Measurements from ENCODE around the gene CCDC110.

Gene CCDC110

DNA sequence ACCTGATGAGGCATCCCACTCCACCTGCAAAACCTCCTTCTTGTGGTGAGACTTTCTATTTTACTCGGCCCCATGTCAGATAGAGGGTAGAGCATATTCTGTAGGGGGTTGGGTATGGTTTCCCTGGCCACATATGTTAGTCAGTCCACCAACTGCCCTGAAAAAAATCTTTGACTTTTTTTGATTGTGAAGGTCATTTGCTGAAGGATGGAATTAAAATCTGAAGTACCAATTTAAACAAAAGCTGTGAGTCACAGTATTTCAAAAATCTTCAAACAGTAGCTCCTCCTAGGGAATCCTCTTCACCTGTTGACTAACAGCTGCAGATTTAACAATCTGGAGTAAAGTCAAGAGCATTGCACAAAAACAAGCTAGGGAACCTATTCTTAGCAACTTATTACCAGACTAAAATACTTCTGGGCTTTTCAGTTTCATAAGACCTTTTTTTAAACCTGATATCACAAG is 8.0 kb upstream of the CCDC110 start:
- H3K27ac ChIP-seq = no peak overlapping the region

DNA sequence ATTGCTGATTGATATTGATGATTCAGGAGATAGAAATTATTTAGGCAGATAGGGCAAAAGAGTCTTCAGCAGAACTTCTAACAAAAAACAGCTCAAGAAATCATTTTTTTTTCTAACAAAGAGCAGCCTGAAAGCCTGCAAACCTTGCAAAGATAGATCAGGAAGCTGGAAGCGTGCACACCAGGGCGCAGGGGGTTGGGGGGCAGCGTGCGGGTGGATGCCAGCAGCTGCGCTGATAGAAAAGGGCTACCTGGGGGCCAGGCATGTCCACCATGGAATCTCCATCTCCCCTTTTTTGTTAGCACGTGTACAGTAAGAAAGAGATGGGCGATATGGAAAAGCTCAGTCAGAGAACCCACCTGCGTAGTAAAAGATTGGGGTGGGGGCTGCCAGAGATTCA is 1.7 kb upstream of the CCDC110 start:
- Histone ChIP-seq H3K9me3 (ENCODE audit: control insufficient read depth, low read length) (no peaks in the 10 kb centered on the region), H3K4me3 (ENCODE audit: low read depth, low read length) (no peak overlapping the region), H3K27ac (no peak overlapping the region), H3K79me2 (no peaks in the 10 kb centered on the region), H3K4me2 (ENCODE audit: low read length) (no peak overlapping the region), H3K4me1 (no peaks in the 10 kb centered on the region), H3K36me3 (ENCODE audit: control insufficient read depth, insufficient read depth, low read length) (no peaks in the 10 kb centered on the region), H3K27me3 (ENCODE audit: control insufficient read depth, insufficient read depth, low read length) (no peaks in the 10 kb centered on the region), H2AFZ (no peak overlapping the region), H3K9ac (no peak overlapping the region)
- TF ChIP-seq, protein P1, sequence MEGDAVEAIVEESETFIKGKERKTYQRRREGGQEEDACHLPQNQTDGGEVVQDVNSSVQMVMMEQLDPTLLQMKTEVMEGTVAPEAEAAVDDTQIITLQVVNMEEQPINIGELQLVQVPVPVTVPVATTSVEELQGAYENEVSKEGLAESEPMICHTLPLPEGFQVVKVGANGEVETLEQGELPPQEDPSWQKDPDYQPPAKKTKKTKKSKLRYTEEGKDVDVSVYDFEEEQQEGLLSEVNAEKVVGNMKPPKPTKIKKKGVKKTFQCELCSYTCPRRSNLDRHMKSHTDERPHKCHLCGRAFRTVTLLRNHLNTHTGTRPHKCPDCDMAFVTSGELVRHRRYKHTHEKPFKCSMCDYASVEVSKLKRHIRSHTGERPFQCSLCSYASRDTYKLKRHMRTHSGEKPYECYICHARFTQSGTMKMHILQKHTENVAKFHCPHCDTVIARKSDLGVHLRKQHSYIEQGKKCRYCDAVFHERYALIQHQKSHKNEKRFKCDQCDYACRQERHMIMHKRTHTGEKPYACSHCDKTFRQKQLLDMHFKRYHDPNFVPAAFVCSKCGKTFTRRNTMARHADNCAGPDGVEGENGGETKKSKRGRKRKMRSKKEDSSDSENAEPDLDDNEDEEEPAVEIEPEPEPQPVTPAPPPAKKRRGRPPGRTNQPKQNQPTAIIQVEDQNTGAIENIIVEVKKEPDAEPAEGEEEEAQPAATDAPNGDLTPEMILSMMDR (IDR thresholded peaks at IDR 0.05) = no peak

More for the DNA sequence above, 8.0 kb upstream of the CCDC110 start:
- Histone ChIP-seq H3K9ac (no peak overlapping the region), H2AFZ (no peak overlapping the region), H3K27me3 (ENCODE audit: control insufficient read depth, insufficient read depth, low read length) (no peaks in the 10 kb centered on the region), H3K4me2 (ENCODE audit: low read length) (no peak overlapping the region), H3K4me3 (ENCODE audit: low read depth, low read length) (no peak overlapping the region), H3K79me2 (no peaks in the 10 kb centered on the region), H3K36me3 (ENCODE audit: control insufficient read depth, insufficient read depth, low read length) (no peaks in the 10 kb centered on the region), H3K4me1 (no peaks in the 10 kb centered on the region), H3K9me3 (ENCODE audit: control insufficient read depth, low read length) (no peaks in the 10 kb centered on the region)
- TF ChIP-seq, protein P1 (IDR thresholded peaks at IDR 0.05) = no peak

DNA sequence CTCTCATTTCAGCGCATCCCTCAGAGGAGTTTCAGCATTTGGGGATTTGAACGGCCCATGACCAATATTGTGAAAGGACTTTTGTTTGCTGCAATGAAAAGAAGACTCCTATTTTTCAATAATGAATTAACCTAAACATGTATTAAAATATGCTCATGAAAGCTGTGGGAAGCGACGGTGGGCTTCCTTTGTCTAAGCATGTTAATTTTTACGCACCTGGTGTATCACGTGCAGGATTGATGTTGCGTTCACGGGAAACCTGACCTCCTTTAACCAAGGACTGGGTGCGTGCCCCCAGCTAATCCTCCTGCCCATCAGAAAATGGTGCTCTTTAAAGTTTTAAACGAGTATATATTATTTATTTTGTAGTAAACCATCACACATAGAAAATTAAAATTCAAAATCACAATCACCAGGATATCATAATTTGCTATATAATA is 590 bp upstream of the CCDC110 start:
- peak overlapping the region; percentile 94 for H2AFZ ChIP-seq
- TF ChIP-seq, protein P1 (IDR thresholded peaks at IDR 0.05) = no peak
- no peak overlapping the region for H3K9ac ChIP-seq
- no peaks in the 10 kb centered on the region for H3K36me3 ChIP-seq (ENCODE audit: control insufficient read depth, insufficient read depth, low read length)
- H3K79me2 ChIP-seq = no peaks in the 10 kb centered on the region
- H3K4me2 ChIP-seq (ENCODE audit: low read length) = peak overlapping the region; percentile 96
- H3K27me3 ChIP-seq (ENCODE audit: control insufficient read depth, insufficient read depth, low read length) = no peaks in the 10 kb centered on the region
- no peaks in the 10 kb centered on the region for H3K4me1 ChIP-seq
- H3K27ac ChIP-seq = no peak overlapping the region
- H3K9me3 ChIP-seq (ENCODE audit: control insufficient read depth, low read length) = no peaks in the 10 kb centered on the region
- H3K4me3 ChIP-seq (ENCODE audit: low read depth, low read length) = peak overlapping the region; percentile 70

DNA sequence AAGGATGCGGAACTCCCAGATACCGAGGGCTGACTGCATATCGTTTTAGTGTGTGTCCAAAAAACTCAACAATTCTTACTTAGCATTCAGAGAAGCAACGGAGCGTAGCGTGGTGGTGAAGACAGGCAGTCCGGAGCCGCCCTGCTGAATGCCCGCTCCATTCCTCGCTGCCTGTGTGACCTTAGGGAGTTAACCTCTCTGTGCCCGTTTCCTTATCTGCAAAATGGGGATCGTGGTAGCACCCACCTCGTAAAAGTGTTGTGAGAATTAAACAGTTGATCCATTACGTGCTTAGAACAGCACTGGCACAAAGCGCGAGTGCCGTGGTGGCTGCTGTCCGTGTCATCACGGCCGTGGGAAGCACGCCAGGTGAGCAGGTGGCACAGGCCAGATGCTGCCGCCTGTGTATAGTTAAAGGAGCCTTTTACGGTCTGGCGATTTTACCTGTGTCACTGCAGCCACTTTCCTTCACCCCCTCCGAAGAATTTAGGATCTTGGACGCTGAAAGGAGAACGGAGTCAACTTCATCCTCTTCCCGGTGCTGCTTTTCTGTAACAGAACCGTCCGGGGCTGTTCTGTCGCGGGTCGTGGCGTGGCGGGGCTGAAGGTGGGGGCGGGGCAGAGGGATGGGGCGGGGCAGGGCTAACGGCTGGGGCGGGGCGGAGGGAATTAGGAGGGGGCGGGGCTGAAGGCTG is 885 bp downstream of the CCDC110 start:
- H3K4me1 ChIP-seq = no peaks in the 10 kb centered on the region
- no peaks in the 10 kb centered on the region for H3K27me3 ChIP-seq (ENCODE audit: control insufficient read depth, insufficient read depth, low read length)
- H3K27ac ChIP-seq = peak overlapping the region; percentile 51
- TF ChIP-seq, protein P1 (IDR thresholded peaks at IDR 0.05) = no peak
- peak overlapping the region; percentile 72 for H3K4me3 ChIP-seq (ENCODE audit: low read depth, low read length)
- no peaks in the 10 kb centered on the region for H3K79me2 ChIP-seq
- H3K36me3 ChIP-seq (ENCODE audit: control insufficient read depth, insufficient read depth, low read length) = no peaks in the 10 kb centered on the region
- H3K4me2 ChIP-seq (ENCODE audit: low read length) = peak overlapping the region; percentile 99
- H2AFZ ChIP-seq = peak overlapping the region; percentile 81
- H3K9ac ChIP-seq = no peak overlapping the region
- H3K9me3 ChIP-seq (ENCODE audit: control insufficient read depth, low read length) = no peaks in the 10 kb centered on the region
